DOHH2 (cell line): ENCODE measurements around the gene FGF16.

Source experiments
- H3F3A ChIP-seq: fragments of 200-600 bp; sonication (generic), shearing (Covaris generic); 2 replicates; pipeline ENCODE4 v1.6.0; 2016; ENCODE audit warnings: antibody characterized with exemption, mild to moderate bottlenecking; ENCODE audit not compliant: control insufficient read depth, insufficient read depth
- H3K27ac ChIP-seq: fragments of 200-600 bp; sonication (generic); 2 replicates; pipeline ENCODE4 v1.5.1; 2014; ENCODE audit warnings: low read depth, mild to moderate bottlenecking, low read length, moderate library complexity
- H3K27me3 ChIP-seq: fragments of 200-600 bp; sonication (generic); 2 replicates; pipeline ENCODE4 v1.6.1; 2014; ENCODE audit warnings: mild to moderate bottlenecking, low read length, mixed read lengths; ENCODE audit not compliant: control insufficient read depth
- H3K36me3 ChIP-seq: fragments of 200-600 bp; sonication (generic); 2 replicates; pipeline ENCODE4 v1.6.1; 2014; ENCODE audit warnings: mild to moderate bottlenecking, low read length, moderate library complexity, mixed read lengths; ENCODE audit not compliant: control insufficient read depth
- H3K4me1 ChIP-seq: fragments of 200-600 bp; sonication (generic); 2 replicates; pipeline ENCODE4 v1.6.1; 2014; ENCODE audit warnings: mild to moderate bottlenecking, low read length, mixed read lengths; ENCODE audit not compliant: control insufficient read depth
- H3K4me2 ChIP-seq: fragments of 200-600 bp; sonication (generic); 2 replicates; pipeline ENCODE4 v1.6.0; 2014; ENCODE audit warnings: mild to moderate bottlenecking, low read length, moderate library complexity
- H3K4me3 ChIP-seq: fragments of 200-600 bp; sonication (generic); 2 replicates; pipeline ENCODE4 v1.5.1; 2014; ENCODE audit warnings: mild to moderate bottlenecking, low read length, mixed read lengths
- H3K79me2 ChIP-seq: fragments of 200-600 bp; sonication (generic); 2 replicates; pipeline ENCODE4 v1.6.1; 2014; ENCODE audit warnings: mild to moderate bottlenecking, low read length, mixed read lengths; ENCODE audit not compliant: control insufficient read depth
- H3K9me2 ChIP-seq: fragments of 200-600 bp; sonication (generic); replicated peaks from 2 replicates; pipeline ENCODE4 v1.6.1; 2014; ENCODE audit warnings: mild to moderate bottlenecking, low read length, mixed read lengths; ENCODE audit not compliant: control insufficient read depth
- H3K9me3 ChIP-seq: fragments of 200-600 bp; sonication (generic); 2 replicates; pipeline ENCODE4 v1.6.1; 2014; ENCODE audit warnings: antibody characterized with exemption, low read length, mixed read lengths; ENCODE audit not compliant: control insufficient read depth, insufficient read depth
- H4K20me1 ChIP-seq: fragments of 200-600 bp; sonication (generic); 2 replicates; pipeline ENCODE4 v1.6.0; 2014; ENCODE audit warnings: low read depth, mild to moderate bottlenecking, antibody characterized with exemption, low read length, moderate library complexity; ENCODE audit not compliant: control insufficient read depth, insufficient read depth
- CTCF ChIP-seq: fragments of 200-600 bp; sonication (generic); IDR thresholded peaks from one replicate; pipeline ENCODE4 v1.5.1; 2014; ENCODE audit warnings: antibody characterized with exemption, mild to moderate bottlenecking, low read depth, low read length; ENCODE audit not compliant: poor library complexity, severe bottlenecking
- EZH2phosphoT487 ChIP-seq: fragments of 200-600 bp; sonication (generic); IDR thresholded peaks from 2 replicates; pipeline ENCODE4 v1.6.1; 2017; ENCODE audit warnings: borderline replicate concordance, mild to moderate bottlenecking, antibody characterized with exemption, low read length, moderate library complexity, mixed read lengths

Gene FGF16

DNA sequence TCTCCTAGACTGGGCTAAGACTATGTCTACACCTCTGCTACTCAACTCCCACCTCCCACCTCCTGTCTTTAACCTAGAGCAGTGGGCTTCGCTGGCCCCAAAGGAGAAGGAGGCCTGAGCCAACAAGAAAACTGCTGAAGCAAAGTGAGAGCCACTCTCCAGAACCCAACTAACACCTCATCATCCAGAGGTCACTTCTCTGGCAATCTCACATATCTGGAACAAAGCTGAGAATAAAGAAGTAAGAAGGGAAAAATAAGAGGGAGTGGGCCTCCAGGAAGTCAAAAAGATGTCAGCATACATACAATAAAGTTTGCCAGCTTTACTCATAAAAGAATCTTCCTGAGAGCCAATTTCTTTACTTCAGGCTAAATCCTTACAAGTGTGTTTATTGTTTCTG is 18.6 kb upstream of the FGF16 start:
- Histone ChIP-seq H3K27me3 (no peaks in the 10 kb centered on the region), H4K20me1 (no peaks in the 10 kb centered on the region), H3K36me3 (no peaks in the 10 kb centered on the region), H3K9me3 (no peaks in the 10 kb centered on the region), H3K27ac (no peak overlapping the region), H3K79me2 (no peaks in the 10 kb centered on the region), H3K4me1 (no peaks in the 10 kb centered on the region), H3F3A (no peaks in the 10 kb centered on the region), H3K4me2 (no peak overlapping the region), H3K4me3 (no peak overlapping the region), H3K9me2 (no peaks in the 10 kb centered on the region)
- TF ChIP-seq CTCF (no peak), EZH2phosphoT487 (no peak)

GRCh38 chrX:77431227-77431626 is 16.0 kb upstream of the FGF16 start:
- TF ChIP-seq CTCF (no peak), EZH2phosphoT487 (no peak)
- Histone ChIP-seq H3K4me1 (no peaks in the 10 kb centered on the region), H3K9me2 (no peaks in the 10 kb centered on the region), H3K36me3 (no peaks in the 10 kb centered on the region), H3K79me2 (no peaks in the 10 kb centered on the region), H3K9me3 (no peaks in the 10 kb centered on the region), H3F3A (no peaks in the 10 kb centered on the region), H4K20me1 (no peaks in the 10 kb centered on the region), H3K4me2 (no peak overlapping the region), H3K27me3 (no peaks in the 10 kb centered on the region), H3K4me3 (no peak overlapping the region), H3K27ac (no peak overlapping the region)

- H3K9me3 ChIP-seq: no peaks in the 10 kb centered on the region
Measured at GRCh38 chrX:77433001-77433400, 14.2 kb upstream of the FGF16 start.

More at GRCh38 chrX:77433001-77433400, 14.2 kb upstream of the FGF16 start:
- no peaks in the 10 kb centered on the region for H4K20me1 ChIP-seq
- H3K27me3 ChIP-seq: no peaks in the 10 kb centered on the region
- H3F3A ChIP-seq: no peaks in the 10 kb centered on the region
- H3K4me1 ChIP-seq: no peaks in the 10 kb centered on the region
- no peaks in the 10 kb centered on the region for H3K36me3 ChIP-seq
- no peak overlapping the region for H3K4me2 ChIP-seq
- no peaks in the 10 kb centered on the region for H3K79me2 ChIP-seq
- no peak overlapping the region for H3K4me3 ChIP-seq
- no peaks in the 10 kb centered on the region for H3K9me2 ChIP-seq
- TF ChIP-seq EZH2phosphoT487: no peak
- no peak for TF ChIP-seq CTCF
- no peak overlapping the region for H3K27ac ChIP-seq
